Left ventricle myocardium superior (tissue), 1 donor: ENCODE measurements around the gene MPP2. TPM values are rescaled to one million over a fixed set of nuclear protein-coding genes. Genes with fewer than 3 reads are reported as not detected.
"Not testable (repeated sequence)": the region's sequence is repeated elsewhere in the genome, so short reads cannot be mapped to it uniquely, and the experiment has no call there.

ENCODE experiments used
- ATAC-seq: fragments of 200-7000 bp; cut with Tn5 transposase; one replicate; pipeline ENCODE4 v1.9.1; 2020; ENCODE audit warnings: mild to moderate bottlenecking, moderate library complexity
- DNase-seq: peaks from one replicate; pipeline ENCODE4 v3.0.0-alpha.2; 2020
- intact Hi-C: fragments of 100-400 bp; cut with micrococcal nuclease; formaldehyde crosslinking; loops from one replicate; pipeline ENCODE4 v1.11.0; 2022
- total RNA-seq: library from RNA; stranded (reverse); fragmentation: NEBNext Ultra II Directional; extraction: Animal tissue kit (Norgen Biotek cat#: 25700); gene quantifications from one replicate; pipeline ENCODE4 v1.2.1, GENCODE V29; 2021
- donor health status: DM: no; HTN: yes; CAD: no; lungs with severe emphysema.

MPP2 gene
- total RNA-seq, 1 donor from 2014 or later = 17.1 TPM

- ATAC-seq (no peak), DNase-seq (no peak)
- intact Hi-C loops = no loop called here
Observed at GRCh38 chr17:43881181-43881580, 26.2 kb downstream of the MPP2 start.

DNA sequence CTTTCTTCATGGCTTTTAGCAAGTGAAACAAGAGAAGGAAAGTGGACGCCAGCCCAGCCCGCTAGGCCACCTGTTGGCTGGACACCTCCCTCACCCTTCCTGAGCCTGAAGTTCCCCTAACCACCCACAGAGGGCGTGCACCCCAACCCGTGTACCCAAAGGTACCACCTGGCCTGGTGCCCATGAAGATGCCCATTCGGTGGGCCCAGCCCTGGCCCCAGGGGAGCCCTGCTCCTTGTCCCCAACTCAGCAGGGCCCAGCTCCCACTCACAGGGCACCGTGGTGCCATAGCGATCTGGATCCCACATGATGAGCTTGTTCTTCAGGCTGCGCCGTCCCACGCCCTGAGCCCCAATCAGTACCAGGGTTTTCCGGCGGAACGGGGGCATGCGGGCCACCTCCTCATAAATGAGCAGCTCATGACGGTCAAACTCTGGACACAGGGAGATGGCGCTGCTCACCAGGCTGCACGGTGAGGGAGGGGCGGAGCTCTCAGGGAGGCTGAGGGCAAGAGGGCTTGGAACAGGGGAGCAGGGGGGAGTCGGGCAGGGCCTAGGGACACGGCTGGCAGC, 26.8 kb downstream of the MPP2 start:
- DNase-seq (no peak), ATAC-seq (peak; percentile 4)
- intact Hi-C loops = no loop called here

DNA sequence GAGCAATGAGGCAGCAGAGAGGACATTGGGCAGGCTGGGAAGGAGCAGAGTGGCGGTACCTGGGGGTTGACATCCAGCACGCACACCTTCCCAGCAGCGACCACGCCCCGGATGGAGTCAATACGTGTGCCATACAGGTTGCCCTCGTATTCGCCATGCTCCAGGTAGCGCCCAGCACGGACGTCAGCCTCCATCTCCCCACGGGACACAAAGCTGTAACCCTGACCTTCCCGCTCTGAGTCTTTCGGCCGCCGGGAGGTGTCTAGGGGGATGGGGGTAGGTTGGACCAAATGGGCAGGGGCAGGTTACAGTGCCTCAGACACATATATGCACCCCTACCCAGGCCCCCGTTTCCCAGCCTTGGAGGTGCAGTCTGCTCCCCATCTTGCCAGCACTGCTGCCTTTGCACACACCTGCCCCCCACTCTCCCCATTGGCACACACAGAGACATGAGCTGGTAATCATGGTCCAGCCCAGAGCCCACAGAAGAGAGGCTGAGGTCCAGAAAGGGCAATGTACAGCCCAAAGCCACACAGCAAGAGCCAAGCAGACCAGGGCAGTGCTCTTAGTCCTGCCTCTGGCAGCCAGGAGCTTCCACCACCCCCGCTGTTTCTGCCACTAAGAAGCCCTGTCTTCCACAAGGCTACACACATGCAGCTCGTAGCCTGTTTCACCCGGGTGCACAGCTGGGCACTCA, 27.5 kb downstream of the MPP2 start:
- no peak for DNase-seq
- ATAC-seq = no peak
- intact Hi-C loops = no loop called here

DNA sequence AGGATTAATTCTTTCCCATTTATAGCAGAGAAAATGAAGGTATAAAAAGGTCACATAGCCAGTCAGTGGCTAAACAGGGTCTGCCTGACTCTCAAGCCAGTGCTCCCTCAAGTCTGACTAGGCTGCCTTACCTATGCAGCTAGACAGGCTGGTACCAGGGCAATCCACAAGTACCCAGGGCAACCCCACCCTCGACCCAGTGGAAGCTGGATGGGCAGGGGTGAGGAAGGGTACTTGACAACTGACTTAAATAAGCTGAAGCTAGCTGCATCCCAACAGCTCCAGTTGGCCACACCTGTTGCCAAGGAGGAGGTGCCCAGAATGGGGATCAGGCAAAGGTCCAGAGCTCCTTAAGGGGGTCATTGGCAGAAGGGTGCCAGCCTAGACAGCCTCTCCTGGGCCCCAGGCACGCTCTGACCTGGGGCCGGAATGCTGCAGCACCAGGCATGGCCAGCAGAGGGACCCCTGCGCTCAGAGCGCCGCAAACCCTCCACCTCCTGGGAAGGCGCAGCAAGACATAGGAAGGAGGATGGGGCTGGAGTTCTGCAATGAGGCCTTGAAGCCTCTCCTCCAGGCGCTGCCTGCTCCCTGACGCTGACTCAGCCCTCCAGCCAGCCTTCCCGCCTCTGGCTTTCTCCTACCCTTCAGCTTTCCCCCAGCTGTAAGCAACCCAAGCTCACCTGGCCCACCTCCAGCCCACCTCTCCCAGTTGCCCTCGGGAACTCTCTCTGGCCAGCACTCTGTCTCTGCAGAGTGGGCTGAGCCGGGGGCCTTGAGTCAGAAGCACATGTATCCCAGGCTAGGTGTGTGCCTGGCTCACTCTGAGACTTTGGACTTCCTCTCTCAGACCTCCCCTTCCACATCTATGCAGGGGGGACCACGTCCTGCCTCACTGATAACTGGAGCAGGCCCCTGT, 28.8 kb downstream of the MPP2 start:
- intact Hi-C loops = no loop called here
- DNase-seq (peak; percentile 80), ATAC-seq (peak; percentile 73)

DNA sequence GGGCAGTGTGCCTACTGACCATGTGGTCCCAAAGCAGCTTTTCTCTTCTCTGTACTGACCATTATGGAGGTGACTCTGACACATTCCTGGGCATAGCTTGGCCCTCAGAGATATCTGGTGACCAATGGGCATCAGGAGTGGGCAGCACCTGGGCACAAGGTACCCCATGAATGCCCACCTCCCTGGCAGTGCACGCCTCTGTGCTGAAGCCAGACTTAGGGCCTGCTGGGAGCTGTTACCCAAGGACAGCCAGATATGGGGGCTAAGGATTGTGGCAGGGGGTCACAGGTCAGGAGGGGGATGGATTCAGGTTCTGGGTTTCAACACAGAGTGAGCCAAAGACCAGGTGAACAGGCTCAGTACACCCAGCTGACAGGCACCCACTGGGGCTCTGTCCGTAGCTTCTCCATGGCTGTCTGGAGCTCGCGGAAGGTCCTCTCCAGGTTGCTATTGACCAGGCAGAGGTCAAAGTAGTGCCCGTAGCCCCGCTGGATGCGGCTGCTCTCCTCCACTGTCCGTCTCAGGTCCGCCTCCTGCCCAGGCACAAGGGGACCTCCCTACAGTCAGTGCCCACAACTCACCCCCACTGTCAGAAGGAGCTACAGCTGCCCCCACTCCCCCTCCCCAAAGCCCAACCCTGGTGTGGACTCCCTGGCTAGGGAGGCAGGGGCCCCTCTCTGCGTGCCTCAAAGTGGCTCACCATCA, 29.7 kb downstream of the MPP2 start:
- DNase-seq (no peak), ATAC-seq (no peak)
- intact Hi-C loops = no loop called here

- intact Hi-C loops = no loop called here
- DNase-seq (no peak), ATAC-seq (peak; percentile 2)
Observed at GRCh38 chr17:43877031-43877430, 30.3 kb downstream of the MPP2 start.

- ATAC-seq = no peak
- intact Hi-C loops = no loop called here
- no peak for DNase-seq
Observed at GRCh38 chr17:43875476-43876147, 31.7 kb downstream of the MPP2 start.

- peak; percentile 59 for DNase-seq
- ATAC-seq = peak; percentile 65
- intact Hi-C loops = no loop called here
Observed at GRCh38 chr17:43874293-43874692, 33.0 kb downstream of the MPP2 start.

DNA sequence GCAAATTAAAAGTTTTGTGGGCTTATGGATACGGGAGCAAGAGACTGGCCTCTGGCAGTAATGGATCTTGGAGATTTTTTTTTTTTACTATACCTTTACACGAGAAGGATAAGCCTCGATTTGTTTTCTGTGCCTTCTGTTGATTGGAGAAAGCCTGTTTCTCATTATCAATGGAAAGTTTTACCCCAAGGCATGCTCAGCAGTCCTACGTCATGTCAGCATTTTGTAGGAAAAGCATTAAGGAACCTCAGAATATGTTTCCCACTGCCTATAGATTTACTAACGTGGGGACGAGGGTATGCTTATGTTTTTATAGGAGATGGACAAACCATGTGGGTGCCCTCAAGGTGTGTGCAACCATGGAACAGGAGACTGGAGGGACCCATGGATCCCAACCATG, 33.5 kb downstream of the MPP2 start:
- intact Hi-C loops = no loop called here
- no peak for ATAC-seq
- no peak for DNase-seq

- DNase-seq (no peak), ATAC-seq (no peak)
- intact Hi-C loops = no loop called here
Observed at GRCh38 chr17:43873091-43873490, 34.2 kb downstream of the MPP2 start.

- ATAC-seq (peak; percentile 24), DNase-seq (peak; percentile 48)
- intact Hi-C loops = no loop called here
Observed at GRCh38 chr17:43871946-43872690, 35.2 kb downstream of the MPP2 start.

- ATAC-seq, intact Hi-C loops, DNase-seq: not testable (repeated sequence)
Observed at GRCh38 chr17:43869031-43869430, 38.3 kb downstream of the MPP2 start.

DNA sequence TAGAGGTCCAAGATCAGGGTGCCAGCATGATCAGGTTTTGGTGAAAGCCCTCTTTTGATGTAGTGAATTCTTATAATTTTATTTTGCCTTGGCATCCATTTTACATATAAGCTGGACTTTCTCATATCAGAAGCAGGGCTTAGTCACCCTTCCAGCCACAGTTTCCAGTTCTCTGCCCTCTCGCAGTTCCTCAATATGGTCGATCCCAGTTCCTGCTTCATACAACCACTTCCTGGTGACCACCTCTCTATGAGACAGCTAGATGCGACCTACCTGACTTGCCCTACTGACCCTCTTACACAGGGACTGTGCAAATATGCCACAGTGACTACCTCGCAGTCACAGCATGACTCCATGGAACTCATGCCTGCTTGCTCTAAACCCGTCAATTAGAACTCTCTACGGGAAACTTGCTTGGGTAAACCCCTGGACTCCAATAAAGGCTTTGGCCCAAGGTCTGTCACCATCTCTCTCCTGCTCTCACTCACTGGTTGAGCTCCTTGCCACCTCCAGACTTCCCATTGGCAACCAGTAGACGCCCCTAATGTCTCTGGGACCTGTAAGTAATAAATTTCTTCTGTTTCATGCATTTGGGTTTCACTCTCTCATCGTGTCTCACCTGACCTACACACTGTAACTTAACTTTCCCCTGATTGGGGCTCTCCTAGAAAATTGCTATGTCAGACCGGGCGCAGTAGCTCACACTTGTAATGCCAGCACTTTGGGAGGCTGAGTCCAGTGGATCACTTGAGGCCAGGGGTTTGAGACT, 38.9 kb downstream of the MPP2 start:
- no peak for DNase-seq
- intact Hi-C loops = no loop called here
- ATAC-seq = no peak

- intact Hi-C loops = no loop called here
- DNase-seq = no peak
- no peak for ATAC-seq
Observed at GRCh38 chr17:43864161-43864984, 43.0 kb downstream of the MPP2 start.

DNA sequence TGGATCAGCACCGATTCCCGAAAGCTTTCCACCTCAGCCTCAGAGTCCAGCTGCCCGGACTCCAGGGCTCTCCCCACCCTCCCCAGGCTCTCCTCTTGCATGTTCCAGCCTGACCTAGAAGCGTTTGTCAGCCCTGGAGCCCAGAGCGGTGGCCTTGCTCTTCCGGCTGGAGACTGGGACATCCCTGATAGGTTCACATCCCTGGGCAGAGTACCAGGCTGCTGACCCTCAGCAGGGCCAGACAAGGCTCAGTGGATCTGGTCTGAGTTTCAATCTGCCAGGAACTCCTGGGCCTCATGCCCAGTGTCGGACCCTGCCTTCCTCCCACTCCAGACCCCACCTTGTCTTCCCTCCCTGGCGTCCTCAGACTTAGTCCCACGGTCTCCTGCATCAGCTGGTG, 45.4 kb downstream of the MPP2 start:
- intact Hi-C loops = no loop called here
- ATAC-seq (no peak), DNase-seq (no peak)

DNA sequence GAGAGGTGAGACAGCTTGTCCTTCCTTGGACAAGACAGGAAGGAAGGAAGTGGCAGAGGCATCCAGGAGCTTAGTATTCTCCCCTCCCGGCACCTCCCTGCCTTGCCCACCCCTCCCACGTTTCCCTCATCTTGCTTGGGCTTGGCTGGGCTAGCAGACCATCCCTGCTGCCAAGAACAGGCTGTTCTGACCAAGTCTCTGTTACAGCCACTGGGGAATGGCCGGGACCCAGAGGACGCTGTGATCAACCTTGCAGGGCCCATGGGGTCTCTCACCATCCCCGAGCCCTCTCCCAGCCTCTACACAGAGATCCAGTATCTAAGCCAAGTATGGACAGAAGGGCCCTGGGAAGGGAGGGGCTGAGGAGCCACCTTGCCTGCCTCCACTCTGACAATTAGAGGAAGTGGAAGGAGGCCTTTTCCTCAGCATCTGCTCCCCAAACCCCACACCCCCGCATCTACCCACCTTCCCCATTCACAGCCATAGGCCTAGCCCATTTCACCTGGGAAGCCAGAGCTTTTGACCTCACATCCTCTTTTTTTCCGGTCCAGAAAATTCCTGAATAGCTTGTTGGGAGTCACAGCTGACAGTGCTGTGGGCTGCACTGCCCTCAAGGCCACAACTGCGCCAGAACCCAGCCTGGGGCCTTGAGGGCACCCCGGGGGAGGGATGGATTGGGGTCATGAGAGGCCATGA, 46.3 kb downstream of the MPP2 start:
- peak; percentile 78 for DNase-seq
- intact Hi-C loops = no loop called here
- ATAC-seq = peak; percentile 89
